GM13976 (cell line): Measurements from ENCODE around the gene ATXN10.

ENCODE experiments used
- DNase-seq: peaks from one replicate; pipeline ENCODE4 v3.0.0; 2012; ENCODE audit warnings: low spot score
- CTCF ChIP-seq: IDR thresholded peaks from 2 replicates; pipeline ENCODE4 v1.5.1; 2012; ENCODE audit warnings: borderline replicate concordance, mild to moderate bottlenecking; ENCODE audit not compliant: insufficient read depth; ENCODE audit errors: extremely low read depth, missing control alignments, control extremely low read depth
- in situ Hi-C: fragments of 300-500 bp; cut with MboI; formaldehyde crosslinking; loops from one replicate; pipeline ENCODE4 v1.12.0; 2022; ENCODE audit warnings: low sequenced_read_pairs, mixed read lengths, inconsistent platforms; ENCODE audit not compliant: unreplicated experiment

ATXN10 gene

GRCh38 chr22:45878051-45878781, 206.6 kb downstream of the ATXN10 start:
- no peak for TF ChIP-seq CTCF
- in situ Hi-C loops, result no loop called here
- no peak for DNase-seq

DNA sequence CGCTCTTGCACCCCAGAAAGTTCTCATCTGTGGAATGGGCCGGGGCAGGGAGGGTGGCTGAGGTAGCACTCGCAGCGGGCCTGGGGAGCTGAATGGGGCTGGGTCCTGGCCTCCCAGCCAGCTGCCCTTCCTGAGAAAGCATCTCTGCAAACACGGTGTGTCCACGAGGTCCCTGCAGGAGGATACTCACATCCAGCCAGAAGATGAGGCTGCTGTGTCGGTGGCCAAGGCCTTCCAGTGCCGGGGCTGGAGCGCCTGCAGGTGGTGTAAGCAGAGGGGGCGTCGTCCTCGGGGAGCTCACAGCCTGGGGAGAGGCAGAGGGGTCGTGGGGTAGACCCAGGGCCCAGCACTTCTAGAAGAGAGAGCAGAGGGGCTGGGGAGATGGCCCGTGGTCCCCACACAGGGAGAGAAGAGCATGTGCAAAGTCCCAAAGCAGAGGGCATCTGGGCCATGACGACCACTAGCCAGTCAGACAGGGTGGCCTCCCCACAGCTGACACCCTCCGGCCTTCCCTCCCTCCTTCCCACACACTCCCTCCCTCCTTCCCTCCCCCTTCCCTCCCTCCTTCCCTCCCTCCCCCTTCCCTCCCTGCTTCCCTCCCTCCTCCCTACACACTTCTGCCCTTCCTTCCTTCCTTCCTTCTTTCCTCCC, 207.4 kb downstream of the ATXN10 start:
- in situ Hi-C loops, result no loop called here

GRCh38 chr22:45879552-45879949, 207.9 kb downstream of the ATXN10 start:
- in situ Hi-C loops, result no loop called here

More for the DNA sequence above, 207.4 kb downstream of the ATXN10 start:
- no peak for TF ChIP-seq CTCF
- no peak for DNase-seq

DNA sequence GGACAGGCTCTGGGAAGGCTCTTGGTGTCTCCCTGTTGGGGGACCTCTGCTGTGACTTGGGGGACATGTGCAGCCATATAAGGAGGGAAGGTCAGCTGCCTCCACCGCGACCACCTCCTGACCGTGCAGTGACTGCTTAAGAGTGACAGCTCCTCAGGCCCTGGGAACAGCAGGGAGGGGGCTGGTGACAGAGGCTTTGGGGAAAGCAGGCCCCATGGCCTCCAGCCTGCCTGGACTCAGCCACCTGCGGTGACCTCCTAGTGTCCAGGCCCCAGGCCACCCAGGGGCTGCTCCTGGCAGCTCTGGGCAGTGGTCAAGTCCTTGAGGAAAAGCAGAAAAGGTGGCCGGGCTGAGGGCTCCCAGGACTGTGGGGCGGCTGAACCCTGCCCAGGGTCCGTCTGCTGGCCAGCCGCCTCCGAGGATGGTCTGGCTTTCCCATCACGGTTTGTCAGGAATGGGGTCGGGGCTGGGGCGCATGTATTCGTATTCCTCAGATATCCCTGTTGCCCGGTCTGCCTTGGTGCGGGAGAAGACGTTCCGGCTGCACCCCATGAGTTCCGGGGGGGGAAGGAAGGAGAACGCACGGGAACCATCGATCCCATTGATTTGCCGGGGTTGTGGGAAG, 208.6 kb downstream of the ATXN10 start:
- no peak for TF ChIP-seq CTCF
- in situ Hi-C loops, result no loop called here

More at GRCh38 chr22:45879552-45879949, 207.9 kb downstream of the ATXN10 start:
- DNase-seq, result no peak
- no peak for TF ChIP-seq CTCF

GRCh38 chr22:45880716-45881523, 209.3 kb downstream of the ATXN10 start:
- no peak for DNase-seq
- in situ Hi-C loops, result no loop called here
- no peak for TF ChIP-seq CTCF

More for the DNA sequence above, 208.6 kb downstream of the ATXN10 start:
- no peak for DNase-seq

GRCh38 chr22:45881524-45881875, 209.9 kb downstream of the ATXN10 start:
- TF ChIP-seq CTCF, result no peak
- in situ Hi-C loops, result no loop called here
- DNase-seq, result no peak
